MCF 10A (cell line): ENCODE data around the gene PITRM1. TPM values are rescaled to one million over a fixed set of nuclear protein-coding genes. Genes with fewer than 3 reads are reported as not detected.
A peak's percentile ranks its signal among the peaks of the same experiment; 100 is the strongest.

Experiments
- BruUV-seq: library from RNA; stranded (reverse); fragments of 400-500 nt; replicated peaks from 2 replicates; lab custom pipeline; 2021; lab: Mats Ljungman, UMichigan
- CTCF ChIA-PET: fragments of 300-600 bp; sonication (Branson Sonifier 250); formaldehyde crosslinking; extraction: SDS; loops from one replicate; lab custom pipeline; 2021; ENCODE audit warnings: antibody characterized with exemption, inconsistent platforms; lab: Yijun Ruan, JAX
- POLR2A ChIA-PET: fragments of 300-600, 350-650 bp; sonication (Branson Sonifier 250); formaldehyde crosslinking; extraction: SDS; loops from one replicate; lab custom pipeline; 2020; ENCODE audit warnings: antibody characterized with exemption, inconsistent platforms; lab: Yijun Ruan, JAX
- DNase-seq: peaks from one replicate; pipeline ENCODE4 v3.0.0-alpha.2; 2018; ENCODE audit not compliant: unreplicated experiment
- H3K27ac Mint-ChIP-seq: one replicate; pipeline ENCODE4 v1.8.0; 2022; ENCODE audit warnings: mild to moderate bottlenecking, low read depth, mixed read lengths; ENCODE audit not compliant: unreplicated experiment
- H3K27me3 Mint-ChIP-seq: one replicate; pipeline ENCODE4 v1.8.0; 2022; ENCODE audit warnings: mixed read lengths; ENCODE audit not compliant: insufficient read depth, unreplicated experiment
- H3K36me3 Mint-ChIP-seq: one replicate; pipeline ENCODE4 v1.8.0; 2022; ENCODE audit warnings: mild to moderate bottlenecking, moderate library complexity, mixed read lengths; ENCODE audit not compliant: insufficient read depth, unreplicated experiment
- H3K4me1 Mint-ChIP-seq: one replicate; pipeline ENCODE4 v1.8.0; 2022; ENCODE audit warnings: mixed read lengths; ENCODE audit not compliant: insufficient read depth, unreplicated experiment
- H3K4me3 Mint-ChIP-seq: one replicate; pipeline ENCODE4 v1.8.0; 2022; ENCODE audit warnings: mild to moderate bottlenecking, moderate library complexity, mixed read lengths; ENCODE audit not compliant: unreplicated experiment
- H3K9me3 Mint-ChIP-seq: one replicate; pipeline ENCODE4 v1.8.0; 2022; ENCODE audit warnings: mixed read lengths; ENCODE audit not compliant: unreplicated experiment
- intact Hi-C: fragments of 100-400 bp; cut with micrococcal nuclease; formaldehyde crosslinking; loops from 2 replicates; pipeline ENCODE4 v1.14.1; 2022
- total RNA-seq: library from RNA; stranded (reverse); gene quantifications from 2 replicates; pipeline ENCODE4 v1.2.3, GENCODE V29; 2022
- TF ChIP-seq, protein P1 (sequence below): fragments of 200-600 bp; IDR thresholded peaks from one replicate; pipeline ENCODE4 v1.8.0; 2022; ENCODE audit warnings: antibody characterized with exemption, mild to moderate bottlenecking; ENCODE audit not compliant: unreplicated experiment

PITRM1 gene
- total RNA-seq, 1 experiment from 2014 or later = 132 TPM

DNA sequence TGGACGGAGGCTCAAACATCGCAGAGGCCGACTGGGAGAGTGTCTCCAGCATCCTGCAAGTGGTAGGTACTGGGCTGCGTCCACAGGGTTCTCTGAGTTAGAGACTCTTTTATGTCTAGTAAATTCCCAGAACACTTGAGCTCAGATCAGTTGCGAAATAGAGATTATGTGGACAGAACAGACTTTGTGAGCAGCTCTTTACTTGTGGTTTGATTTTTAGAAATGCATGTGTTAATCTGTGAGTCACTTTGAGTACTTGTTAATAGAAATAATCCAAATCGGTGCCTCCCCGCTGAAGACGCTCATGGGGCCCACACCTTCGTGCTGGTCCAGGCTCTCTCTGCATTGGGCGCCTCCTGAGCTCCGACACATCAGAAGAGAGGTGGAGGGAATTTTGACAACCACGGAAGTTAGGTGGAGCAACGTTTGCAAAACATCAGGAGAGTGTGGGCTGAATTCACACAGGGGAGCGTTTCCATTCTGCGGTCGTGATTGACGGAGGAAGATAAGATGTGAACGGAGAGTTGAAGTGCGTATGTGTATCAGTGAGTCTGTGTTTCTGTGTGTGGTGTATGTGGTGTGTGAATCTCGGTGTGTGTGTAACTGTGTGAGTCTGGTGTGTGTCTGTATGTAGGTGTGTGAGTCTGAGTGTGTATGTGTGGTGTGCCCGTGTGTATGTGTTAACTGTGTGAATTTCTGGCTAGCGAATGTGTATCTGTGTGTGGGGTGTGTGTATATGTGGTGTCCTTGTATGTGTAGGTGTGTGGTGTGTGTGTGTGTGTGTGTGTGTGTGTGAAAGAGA is 73.1 kb downstream of the PITRM1 start:
- ChIA-PET CTCF (interaction anchor here (0.8 kb wide), 1 partner anchor 8 kb away, joined by 3 read pairs; no protein-coding TSS in a partner anchor), POLR2A (interaction anchor here (0.6 to 3.2 kb wide), 11 partner anchors 8 to 73 kb away, joined by 3 to 38 read pairs (median 5); partner anchors contain the start of gene PITRM1)
- H3K4me1 Mint-ChIP-seq = peaks cover 29% of the 10 kb centered on the region
- no peaks in the 10 kb centered on the region for H3K27me3 Mint-ChIP-seq
- H3K27ac Mint-ChIP-seq = peak overlapping the region; percentile 13
- peaks cover 48% of the 10 kb centered on the region for H3K36me3 Mint-ChIP-seq
- no TSS peak for BruUV-seq
- no peaks in the 10 kb centered on the region for H3K9me3 Mint-ChIP-seq
- intact Hi-C loops = no loop called here
- DNase-seq = peak; percentile 89
- peak overlapping the region; percentile 13 for H3K4me3 Mint-ChIP-seq
- TF ChIP-seq, protein P1, sequence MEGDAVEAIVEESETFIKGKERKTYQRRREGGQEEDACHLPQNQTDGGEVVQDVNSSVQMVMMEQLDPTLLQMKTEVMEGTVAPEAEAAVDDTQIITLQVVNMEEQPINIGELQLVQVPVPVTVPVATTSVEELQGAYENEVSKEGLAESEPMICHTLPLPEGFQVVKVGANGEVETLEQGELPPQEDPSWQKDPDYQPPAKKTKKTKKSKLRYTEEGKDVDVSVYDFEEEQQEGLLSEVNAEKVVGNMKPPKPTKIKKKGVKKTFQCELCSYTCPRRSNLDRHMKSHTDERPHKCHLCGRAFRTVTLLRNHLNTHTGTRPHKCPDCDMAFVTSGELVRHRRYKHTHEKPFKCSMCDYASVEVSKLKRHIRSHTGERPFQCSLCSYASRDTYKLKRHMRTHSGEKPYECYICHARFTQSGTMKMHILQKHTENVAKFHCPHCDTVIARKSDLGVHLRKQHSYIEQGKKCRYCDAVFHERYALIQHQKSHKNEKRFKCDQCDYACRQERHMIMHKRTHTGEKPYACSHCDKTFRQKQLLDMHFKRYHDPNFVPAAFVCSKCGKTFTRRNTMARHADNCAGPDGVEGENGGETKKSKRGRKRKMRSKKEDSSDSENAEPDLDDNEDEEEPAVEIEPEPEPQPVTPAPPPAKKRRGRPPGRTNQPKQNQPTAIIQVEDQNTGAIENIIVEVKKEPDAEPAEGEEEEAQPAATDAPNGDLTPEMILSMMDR = no peak

DNA sequence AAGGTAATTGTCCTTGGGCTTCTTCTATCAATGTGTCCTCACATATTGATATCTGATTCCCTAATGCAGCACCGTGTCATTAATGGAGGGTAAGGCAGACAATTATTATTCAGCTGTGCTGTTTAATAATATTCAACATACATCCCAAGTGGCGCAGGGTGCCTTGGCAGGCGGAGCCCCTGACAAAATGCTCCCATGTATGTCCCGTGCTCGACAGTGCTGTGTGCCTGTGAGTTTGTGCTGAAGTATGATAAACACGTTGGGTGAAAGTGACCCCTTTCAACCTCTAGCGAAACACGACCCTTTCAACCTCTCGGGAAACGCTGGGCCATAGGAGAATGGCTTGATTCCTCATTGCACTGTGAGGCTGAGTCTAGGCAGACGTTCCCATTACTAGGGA is 73.9 kb downstream of the PITRM1 start:
- CTCF ChIA-PET = interaction anchor here (0.6 kb wide), 1 partner anchor 37 kb away, joined by 5 read pairs; no protein-coding TSS in a partner anchor
- H3K27me3 Mint-ChIP-seq = no peaks in the 10 kb centered on the region
- POLR2A ChIA-PET = interaction anchor here (0.6 to 3.2 kb wide), 8 partner anchors 8 to 74 kb away, joined by 3 to 38 read pairs (median 6); partner anchors contain the start of gene PITRM1
- intact Hi-C loops = no loop called here
- peak overlapping the region; percentile 13 for H3K27ac Mint-ChIP-seq
- H3K4me1 Mint-ChIP-seq = peaks cover 33% of the 10 kb centered on the region
- TF ChIP-seq, protein P1 = no peak
- no peaks in the 10 kb centered on the region for H3K9me3 Mint-ChIP-seq
- DNase-seq = no peak
- peaks cover 40% of the 10 kb centered on the region for H3K36me3 Mint-ChIP-seq
- BruUV-seq = no TSS peak
- H3K4me3 Mint-ChIP-seq = no peak overlapping the region

DNA sequence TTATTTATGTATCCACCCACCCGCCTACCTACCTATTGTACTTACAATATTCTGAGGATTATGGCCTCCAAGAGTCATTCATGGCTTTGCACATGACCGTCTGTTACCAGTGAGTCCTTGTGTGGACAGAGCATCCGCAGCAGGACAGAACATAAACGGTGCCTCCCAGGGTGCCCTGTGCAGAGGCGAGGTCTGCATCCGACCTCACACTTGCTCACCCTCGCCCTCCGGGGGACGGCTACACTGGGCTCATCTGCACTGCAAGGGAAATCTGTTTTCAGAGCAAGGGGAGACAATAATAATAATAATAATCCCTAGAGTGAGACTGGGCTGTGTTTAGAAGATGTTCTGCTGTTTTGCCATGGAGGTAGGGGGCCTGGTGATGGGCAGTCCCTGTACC is 75.4 kb downstream of the PITRM1 start:
- Mint-ChIP-seq H3K36me3 (peaks cover 28% of the 10 kb centered on the region), H3K9me3 (no peaks in the 10 kb centered on the region), H3K4me1 (peaks cover 36% of the 10 kb centered on the region), H3K4me3 (no peak overlapping the region), H3K27ac (peak overlapping the region; percentile 35), H3K27me3 (no peaks in the 10 kb centered on the region)
- ChIA-PET POLR2A (interaction anchor here (1.7 to 3.4 kb wide), 2 partner anchors 10 to 26 kb away, joined by 5 to 104 read pairs; no protein-coding TSS in a partner anchor), CTCF (interaction anchor here (0.7 kb wide), 1 partner anchor 15 kb away, joined by 4 read pairs; no protein-coding TSS in a partner anchor)
- no TSS peak for BruUV-seq
- no peak for DNase-seq
- TF ChIP-seq, protein P1 = no peak
- intact Hi-C loops = no loop called here

DNA sequence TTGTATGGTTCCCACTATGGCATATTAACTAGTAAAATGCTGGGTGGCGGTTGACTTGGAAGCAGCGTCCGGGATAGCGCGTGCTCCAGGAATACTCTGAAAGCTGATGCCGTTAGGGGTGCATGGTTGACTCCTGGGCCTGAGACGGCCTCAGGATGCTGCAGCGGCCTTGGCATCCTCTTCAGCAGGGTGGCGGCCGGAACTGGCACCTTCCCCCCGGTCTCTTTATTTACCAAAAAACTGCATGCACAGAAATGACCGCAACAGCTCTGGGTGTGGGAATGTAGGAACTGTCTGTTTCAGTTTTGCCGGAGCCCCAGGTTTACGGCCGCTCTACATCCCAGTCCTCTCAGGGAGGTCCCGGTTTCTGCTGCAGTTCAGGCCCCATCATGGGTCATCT is 76.4 kb downstream of the PITRM1 start:
- H3K36me3 Mint-ChIP-seq = peaks cover 25% of the 10 kb centered on the region
- intact Hi-C loops = no loop called here
- H3K27ac Mint-ChIP-seq = peak overlapping the region; percentile 93
- H3K27me3 Mint-ChIP-seq = no peaks in the 10 kb centered on the region
- POLR2A ChIA-PET = interaction anchor here (1.1 to 3.4 kb wide), 13 partner anchors 11 to 687 kb away, joined by 4 to 104 read pairs (median 9); partner anchors contain the start of gene PITRM1
- TF ChIP-seq, protein P1 = no peak
- H3K4me1 Mint-ChIP-seq = peaks cover 46% of the 10 kb centered on the region
- CTCF ChIA-PET = interaction anchor here (1.0 kb wide), 1 partner anchor 33 kb away, joined by 3 read pairs; no protein-coding TSS in a partner anchor
- DNase-seq = peak; percentile 42
- no TSS peak for BruUV-seq
- H3K9me3 Mint-ChIP-seq = no peaks in the 10 kb centered on the region
- peak overlapping the region; percentile 56 for H3K4me3 Mint-ChIP-seq
